PFSK-1 (cell line): Measurements from ENCODE around the gene ESR1. TPM values are rescaled to one million over a fixed set of nuclear protein-coding genes. Genes with fewer than 3 reads are reported as not detected.

ENCODE experiments used
- FOXP2 ChIP-seq: optimal IDR thresholded peaks from 2 replicates; pipeline ENCODE3; 2011; ENCODE audit warnings: borderline replicate concordance, control low read depth, inconsistent platforms; ENCODE audit not compliant: insufficient read depth; ENCODE audit errors: extremely low read length, extremely low read depth
- POLR2AphosphoS5 ChIP-seq: IDR thresholded peaks from 2 replicates; pipeline ENCODE4 v1.6.1; 2012; ENCODE audit warnings: low read depth, mild to moderate bottlenecking, control low read depth, low read length, moderate library complexity
- SIN3A ChIP-seq: IDR thresholded peaks from 2 replicates; pipeline ENCODE4 v1.6.1; 2012; ENCODE audit warnings: mild to moderate bottlenecking, low read length, moderate library complexity, borderline replicate concordance; ENCODE audit not compliant: insufficient read depth
- TAF1 ChIP-seq: IDR thresholded peaks from 2 replicates; pipeline ENCODE4 v1.6.1; 2012; ENCODE audit warnings: low read length, control low read depth, borderline replicate concordance; ENCODE audit not compliant: insufficient read depth
- polyA plus RNA-seq: library from polyadenylated mRNA; unstranded; fragments of >200 nt; gene quantifications from one replicate; pipeline ENCODE4 v1.2.1, GENCODE V29; 2012; ENCODE audit warnings: low read depth, missing spikeins; ENCODE audit not compliant: insufficient read length
- TF ChIP-seq, protein P1 (sequence below), 2 experiments: IDR thresholded peaks; 2 replicates each; pipeline versions ENCODE4 v1.6.1 to v1.8.0; 2011 to 2012; ENCODE audit warnings: low read depth in 2 of 2, low read length in 2 of 2, control low read depth in 1 of 2, inconsistent platforms in 1 of 2, mild to moderate bottlenecking in 1 of 2, moderate library complexity in 1 of 2; ENCODE audit not compliant: insufficient read depth in 1 of 2

The ESR1 gene
- not detected for polyA plus RNA-seq

DNA sequence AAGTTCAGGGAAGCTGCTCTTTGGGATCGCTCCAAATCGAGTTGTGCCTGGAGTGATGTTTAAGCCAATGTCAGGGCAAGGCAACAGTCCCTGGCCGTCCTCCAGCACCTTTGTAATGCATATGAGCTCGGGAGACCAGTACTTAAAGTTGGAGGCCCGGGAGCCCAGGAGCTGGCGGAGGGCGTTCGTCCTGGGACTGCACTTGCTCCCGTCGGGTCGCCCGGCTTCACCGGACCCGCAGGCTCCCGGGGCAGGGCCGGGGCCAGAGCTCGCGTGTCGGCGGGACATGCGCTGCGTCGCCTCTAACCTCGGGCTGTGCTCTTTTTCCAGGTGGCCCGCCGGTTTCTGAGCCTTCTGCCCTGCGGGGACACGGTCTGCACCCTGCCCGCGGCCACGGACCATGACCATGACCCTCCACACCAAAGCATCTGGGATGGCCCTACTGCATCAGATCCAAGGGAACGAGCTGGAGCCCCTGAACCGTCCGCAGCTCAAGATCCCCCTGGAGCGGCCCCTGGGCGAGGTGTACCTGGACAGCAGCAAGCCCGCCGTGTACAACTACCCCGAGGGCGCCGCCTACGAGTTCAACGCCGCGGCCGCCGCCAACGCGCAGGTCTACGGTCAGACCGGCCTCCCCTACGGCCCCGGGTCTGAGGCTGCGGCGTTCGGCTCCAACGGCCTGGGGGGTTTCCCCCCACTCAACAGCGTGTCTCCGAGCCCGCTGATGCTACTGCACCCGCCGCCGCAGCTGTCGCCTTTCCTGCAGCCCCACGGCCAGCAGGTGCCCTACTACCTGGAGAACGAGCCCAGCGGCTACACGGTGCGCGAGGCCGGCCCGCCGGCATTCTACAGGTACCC is at the start of gene ESR1:
Gene ESR1 (plus strand): TSS at position 170 of the 858 bp plus-strand sequence. CDS start 231 bp downstream, at position 401.
- TF ChIP-seq FOXP2 (no peak), POLR2AphosphoS5 (no peak), SIN3A (no peak), TAF1 (no peak)
- TF ChIP-seq, protein P1, sequence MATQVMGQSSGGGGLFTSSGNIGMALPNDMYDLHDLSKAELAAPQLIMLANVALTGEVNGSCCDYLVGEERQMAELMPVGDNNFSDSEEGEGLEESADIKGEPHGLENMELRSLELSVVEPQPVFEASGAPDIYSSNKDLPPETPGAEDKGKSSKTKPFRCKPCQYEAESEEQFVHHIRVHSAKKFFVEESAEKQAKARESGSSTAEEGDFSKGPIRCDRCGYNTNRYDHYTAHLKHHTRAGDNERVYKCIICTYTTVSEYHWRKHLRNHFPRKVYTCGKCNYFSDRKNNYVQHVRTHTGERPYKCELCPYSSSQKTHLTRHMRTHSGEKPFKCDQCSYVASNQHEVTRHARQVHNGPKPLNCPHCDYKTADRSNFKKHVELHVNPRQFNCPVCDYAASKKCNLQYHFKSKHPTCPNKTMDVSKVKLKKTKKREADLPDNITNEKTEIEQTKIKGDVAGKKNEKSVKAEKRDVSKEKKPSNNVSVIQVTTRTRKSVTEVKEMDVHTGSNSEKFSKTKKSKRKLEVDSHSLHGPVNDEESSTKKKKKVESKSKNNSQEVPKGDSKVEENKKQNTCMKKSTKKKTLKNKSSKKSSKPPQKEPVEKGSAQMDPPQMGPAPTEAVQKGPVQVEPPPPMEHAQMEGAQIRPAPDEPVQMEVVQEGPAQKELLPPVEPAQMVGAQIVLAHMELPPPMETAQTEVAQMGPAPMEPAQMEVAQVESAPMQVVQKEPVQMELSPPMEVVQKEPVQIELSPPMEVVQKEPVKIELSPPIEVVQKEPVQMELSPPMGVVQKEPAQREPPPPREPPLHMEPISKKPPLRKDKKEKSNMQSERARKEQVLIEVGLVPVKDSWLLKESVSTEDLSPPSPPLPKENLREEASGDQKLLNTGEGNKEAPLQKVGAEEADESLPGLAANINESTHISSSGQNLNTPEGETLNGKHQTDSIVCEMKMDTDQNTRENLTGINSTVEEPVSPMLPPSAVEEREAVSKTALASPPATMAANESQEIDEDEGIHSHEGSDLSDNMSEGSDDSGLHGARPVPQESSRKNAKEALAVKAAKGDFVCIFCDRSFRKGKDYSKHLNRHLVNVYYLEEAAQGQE (IDR thresholded peaks at IDR 0.05; ENCODE audit: insufficient read depth in 1 of 2, low read depth in 2 of 2, low read length in 2 of 2), result no peak

GRCh38 chr6:151760486-151760885 is 47.0 kb upstream of the ESR1 start:
- TF ChIP-seq POLR2AphosphoS5, result no peak
- no peak for TF ChIP-seq FOXP2
- no peak for TF ChIP-seq TAF1
- TF ChIP-seq, protein P1 (IDR thresholded peaks at IDR 0.05; ENCODE audit: insufficient read depth in 1 of 2, low read depth in 2 of 2, low read length in 2 of 2), result no peak
- no peak for TF ChIP-seq SIN3A

- TF ChIP-seq TAF1, result no peak
- TF ChIP-seq, protein P1 (IDR thresholded peaks at IDR 0.05; ENCODE audit: insufficient read depth in 1 of 2, low read depth in 2 of 2, low read length in 2 of 2), result no peak
- no peak for TF ChIP-seq POLR2AphosphoS5
- TF ChIP-seq SIN3A, result no peak
- TF ChIP-seq FOXP2, result no peak
Observed at GRCh38 chr6:151761851-151762250, 45.6 kb upstream of the ESR1 start.

DNA sequence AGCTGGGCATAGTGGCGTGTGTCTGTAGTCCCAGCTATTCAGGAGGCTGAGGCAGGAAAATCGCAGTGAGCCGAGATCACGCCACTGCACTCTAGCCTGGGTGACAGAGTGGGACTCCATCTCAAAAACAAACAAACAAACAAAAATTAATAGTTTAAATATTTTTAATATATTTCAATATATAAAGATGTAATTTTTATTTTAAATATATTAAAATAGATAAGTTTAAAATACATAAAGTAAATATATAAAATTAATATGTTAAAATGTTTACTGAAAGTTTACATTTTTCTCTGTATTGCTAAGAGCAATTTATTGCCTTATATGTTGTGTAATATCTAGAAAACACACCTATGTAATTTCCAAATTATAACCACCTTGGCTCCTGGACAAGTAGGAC is 44.7 kb upstream of the ESR1 start:
- TF ChIP-seq FOXP2, result no peak
- no peak for TF ChIP-seq POLR2AphosphoS5
- no peak for TF ChIP-seq TAF1
- TF ChIP-seq, protein P1 (IDR thresholded peaks at IDR 0.05; ENCODE audit: insufficient read depth in 1 of 2, low read depth in 2 of 2, low read length in 2 of 2), result no peak
- TF ChIP-seq SIN3A, result no peak
